Activated T-cell treated with anti-CD3 and anti-CD28 coated beads for 4 hours (primary cell): ENCODE measurements around the gene ALAS1.

Experiments used
- DNase-seq: peaks from one replicate; pipeline ENCODE4 v3.0.0-alpha.2; 2020

The ALAS1 gene

DNA sequence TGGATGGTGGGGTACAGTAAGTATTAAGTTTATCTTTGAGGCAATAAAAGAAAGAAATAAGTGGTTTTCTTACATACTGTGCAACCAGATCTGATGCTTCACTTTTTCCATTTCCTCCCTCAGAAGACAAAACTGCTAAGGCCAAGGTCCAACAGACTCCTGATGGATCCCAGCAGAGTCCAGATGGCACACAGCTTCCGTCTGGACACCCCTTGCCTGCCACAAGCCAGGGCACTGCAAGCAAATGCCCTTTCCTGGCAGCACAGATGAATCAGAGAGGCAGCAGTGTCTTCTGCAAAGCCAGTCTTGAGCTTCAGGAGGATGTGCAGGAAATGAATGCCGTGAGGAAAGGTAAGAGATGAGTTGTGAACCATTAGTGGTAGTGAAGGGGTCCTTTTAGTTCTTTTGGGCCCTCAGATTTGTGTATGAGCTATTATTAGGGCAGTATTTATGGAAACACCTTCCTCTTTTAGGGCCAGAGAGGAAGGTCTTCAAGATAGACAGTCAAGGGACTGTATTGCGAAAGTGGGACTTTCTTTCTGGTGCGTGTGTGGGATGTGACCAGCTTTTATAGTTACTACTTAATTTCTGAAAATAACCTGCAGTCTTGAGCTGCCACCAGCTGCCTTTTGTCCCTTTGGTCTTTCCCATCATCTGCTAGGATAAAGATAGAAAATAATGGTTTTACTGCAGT, 4.6 kb downstream of the ALAS1 start:
- no peak for DNase-seq

DNA sequence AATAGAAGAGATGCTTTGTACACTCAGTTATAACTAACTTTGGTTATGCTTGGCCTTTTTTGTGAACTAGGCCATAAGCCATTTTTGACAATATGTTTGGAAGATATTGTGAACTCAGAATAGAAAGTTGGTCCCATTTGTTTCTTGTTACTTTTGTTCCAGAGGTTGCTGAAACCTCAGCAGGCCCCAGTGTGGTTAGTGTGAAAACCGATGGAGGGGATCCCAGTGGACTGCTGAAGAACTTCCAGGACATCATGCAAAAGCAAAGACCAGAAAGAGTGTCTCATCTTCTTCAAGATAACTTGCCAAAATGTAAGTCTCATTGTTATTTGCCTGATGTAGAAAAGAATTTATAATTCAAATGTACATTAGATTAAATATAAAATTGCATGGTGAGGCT, 5.7 kb downstream of the ALAS1 start:
- no peak for DNase-seq

DNA sequence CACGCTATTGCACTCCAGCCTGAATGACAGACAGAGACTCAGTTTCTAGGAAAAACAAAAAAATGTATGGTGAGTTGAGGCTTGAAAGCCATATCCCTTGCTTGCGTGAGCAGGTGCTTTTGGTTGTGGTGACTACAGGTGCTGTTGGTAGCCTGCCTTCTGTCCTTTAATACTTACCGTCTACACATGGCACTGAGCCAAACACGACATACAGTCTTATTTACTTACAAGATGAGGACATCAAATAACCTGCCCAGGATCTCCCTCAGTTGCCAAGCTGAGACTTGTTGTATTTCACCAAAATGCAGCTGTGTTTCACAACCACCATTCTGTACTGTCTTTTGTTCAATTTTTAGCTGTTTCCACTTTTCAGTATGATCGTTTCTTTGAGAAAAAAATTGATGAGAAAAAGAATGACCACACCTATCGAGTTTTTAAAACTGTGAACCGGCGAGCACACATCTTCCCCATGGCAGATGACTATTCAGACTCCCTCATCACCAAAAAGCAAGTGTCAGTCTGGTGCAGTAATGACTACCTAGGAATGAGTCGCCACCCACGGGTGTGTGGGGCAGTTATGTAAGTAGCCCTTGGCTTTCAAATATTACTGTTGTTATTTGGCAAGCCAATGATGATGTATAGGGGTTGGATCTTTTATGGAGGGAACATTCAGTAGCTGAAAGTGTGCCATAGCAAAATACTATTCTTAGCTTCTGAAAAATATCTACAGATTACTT, 6.5 kb downstream of the ALAS1 start:
- no peak for DNase-seq

DNA sequence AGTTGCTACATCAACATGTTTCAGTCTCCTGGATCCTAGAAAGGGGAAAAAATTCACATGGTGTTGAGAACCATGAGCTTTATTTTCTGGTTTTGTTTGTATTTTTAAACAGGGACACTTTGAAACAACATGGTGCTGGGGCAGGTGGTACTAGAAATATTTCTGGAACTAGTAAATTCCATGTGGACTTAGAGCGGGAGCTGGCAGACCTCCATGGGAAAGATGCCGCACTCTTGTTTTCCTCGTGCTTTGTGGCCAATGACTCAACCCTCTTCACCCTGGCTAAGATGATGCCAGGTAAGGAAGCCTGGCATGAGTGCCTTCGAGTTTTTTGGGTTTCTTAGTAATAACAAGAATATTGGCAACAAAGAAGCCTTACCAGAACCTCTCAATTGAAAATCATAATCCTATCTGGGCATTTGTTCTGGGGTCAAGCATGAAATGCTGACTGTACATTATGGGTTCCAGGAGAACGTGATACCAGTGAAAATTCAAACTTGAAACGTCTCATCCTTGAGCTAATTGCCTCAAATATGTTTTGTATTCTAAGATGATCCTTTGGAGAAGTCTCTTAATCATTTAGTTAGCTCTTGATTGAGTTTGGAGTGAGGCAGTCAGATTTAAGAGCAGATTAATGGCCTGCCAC, 7.9 kb downstream of the ALAS1 start:
- no peak for DNase-seq

DNA sequence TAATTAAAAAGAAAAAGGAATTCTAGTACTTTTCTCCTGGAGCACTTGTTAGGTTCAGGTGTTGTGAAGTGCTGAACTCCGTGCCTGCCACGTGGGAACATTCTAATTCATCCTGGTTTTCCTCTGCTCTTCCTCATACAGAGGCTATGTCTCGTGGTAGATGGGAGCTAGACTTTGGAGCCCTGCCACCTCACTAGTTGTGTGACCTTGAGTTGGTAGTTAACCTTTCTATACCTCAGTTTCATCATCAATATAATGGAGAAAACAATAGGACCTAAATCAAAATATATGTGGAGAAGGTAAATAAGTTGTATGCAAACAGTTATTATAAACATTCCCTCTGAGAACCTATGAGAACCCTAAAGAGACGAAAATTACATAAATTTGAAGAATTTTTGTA, 10.6 kb downstream of the ALAS1 start:
- DNase-seq, result no peak

- no peak for DNase-seq
These were observed 12.1 kb downstream of the ALAS1 start for GRCh38 chr3:52210037-52210436.

- DNase-seq, result no peak
These were observed 12.6 kb downstream of the ALAS1 start for GRCh38 chr3:52210550-52211046.

- DNase-seq, result no peak
These were observed 13.4 kb downstream of the ALAS1 start for GRCh38 chr3:52211268-52211891.

- DNase-seq, result no peak
These were observed 15.0 kb downstream of the ALAS1 start for GRCh38 chr3:52213005-52213404.

- no peak for DNase-seq
These were observed 15.9 kb downstream of the ALAS1 start for GRCh38 chr3:52213901-52214300.

- no peak for DNase-seq
These were observed 17.4 kb downstream of the ALAS1 start for GRCh38 chr3:52215351-52215750.

DNA sequence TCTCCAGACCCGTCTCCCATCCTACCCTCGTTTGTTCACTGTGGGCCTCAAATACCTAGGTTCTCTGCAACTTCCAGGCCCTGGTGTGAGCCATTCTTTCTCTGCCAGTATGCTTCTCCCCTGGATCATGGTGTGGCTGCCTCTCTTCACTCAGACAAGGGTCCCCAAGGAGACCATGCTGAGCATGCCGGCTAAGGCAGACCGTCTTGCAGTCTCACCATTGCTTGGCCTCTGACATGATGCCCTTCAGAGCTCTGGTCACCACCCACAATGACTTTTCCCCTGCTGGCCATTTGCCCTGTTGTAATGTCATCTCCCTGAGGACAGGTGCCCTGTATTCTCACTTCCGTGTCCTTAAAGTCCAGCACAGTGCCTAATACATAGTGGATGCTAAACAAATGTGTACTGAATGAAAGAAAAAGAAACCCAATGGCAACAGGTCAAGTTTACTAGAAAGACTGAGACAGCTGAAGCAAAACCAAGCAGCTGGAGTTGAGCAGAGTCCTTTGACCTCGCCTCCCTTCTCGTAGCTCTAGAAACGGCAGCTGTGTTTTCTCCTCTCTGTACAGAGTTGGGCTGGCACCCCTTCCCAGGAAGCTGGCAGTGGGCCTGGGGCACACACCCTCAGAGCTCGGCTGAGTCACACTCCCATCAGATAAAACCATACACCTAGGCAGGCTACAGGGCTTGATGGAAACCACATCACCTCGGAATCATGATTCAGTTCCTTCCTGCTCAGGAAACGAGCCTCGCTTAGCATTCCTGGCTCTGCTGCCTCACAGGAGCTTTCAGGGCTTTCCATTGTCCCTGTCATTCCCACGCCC, 18.8 kb downstream of the ALAS1 start:
- peak; percentile 52 for DNase-seq

DNA sequence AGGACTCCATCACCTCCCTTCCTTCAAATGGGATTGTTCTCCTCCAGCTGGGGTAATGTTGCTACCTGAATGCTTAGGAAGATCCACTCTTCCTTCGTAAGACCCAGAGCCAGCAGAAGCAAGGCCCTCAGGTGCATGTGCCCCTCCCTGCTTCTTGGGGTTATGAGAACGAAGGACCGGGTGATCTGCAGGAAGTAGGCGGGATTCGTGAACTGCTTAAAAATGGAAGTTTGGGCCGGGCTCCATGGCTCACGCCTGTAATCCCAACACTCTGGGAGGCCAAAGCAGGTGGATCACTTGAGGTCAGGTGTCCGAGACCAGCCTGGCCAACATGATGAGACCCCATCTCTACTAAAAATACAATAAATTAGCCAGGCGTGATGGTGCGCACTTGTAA, 19.4 kb downstream of the ALAS1 start:
- peak; percentile 20 for DNase-seq

DNA sequence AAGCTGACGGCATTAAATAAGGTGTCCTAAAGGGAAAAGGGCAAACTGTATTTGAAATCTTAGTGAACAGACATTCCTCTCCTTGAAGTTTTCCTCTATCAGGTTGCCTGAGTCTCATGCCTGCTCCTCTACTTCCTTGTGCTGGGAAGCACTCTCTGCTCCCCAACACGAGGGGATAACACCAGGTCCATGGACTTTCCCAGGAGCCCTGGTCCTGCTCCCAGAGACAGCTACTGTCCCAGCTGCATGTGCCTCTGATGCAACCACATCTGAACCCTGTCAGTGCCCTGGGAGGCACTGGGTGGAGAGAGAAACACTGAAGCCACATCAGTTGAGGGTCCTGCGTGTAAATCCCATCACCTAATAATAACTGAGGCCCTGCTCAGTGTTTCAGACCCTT, 20.1 kb downstream of the ALAS1 start:
- DNase-seq, result no peak

DNA sequence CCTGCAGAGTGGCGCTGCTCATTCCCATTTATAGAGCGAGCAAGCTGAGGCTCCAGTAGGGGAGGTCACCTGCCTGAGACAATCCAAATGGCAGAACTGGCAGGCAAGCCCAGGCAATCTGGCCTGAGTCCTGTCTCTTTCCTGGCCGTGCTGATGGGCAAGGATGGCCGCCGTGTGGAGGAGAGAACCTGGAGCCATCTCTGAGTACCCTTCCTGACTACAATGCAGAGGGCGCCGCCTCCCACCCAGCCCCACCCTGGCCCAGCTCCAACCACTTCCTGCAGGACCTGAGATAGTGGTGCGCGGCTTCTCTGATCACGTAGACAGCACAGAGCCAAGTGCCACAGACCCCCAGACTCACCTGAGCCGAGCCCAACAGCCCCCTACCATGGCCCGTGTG, 20.5 kb downstream of the ALAS1 start:
- DNase-seq, result no peak

DNA sequence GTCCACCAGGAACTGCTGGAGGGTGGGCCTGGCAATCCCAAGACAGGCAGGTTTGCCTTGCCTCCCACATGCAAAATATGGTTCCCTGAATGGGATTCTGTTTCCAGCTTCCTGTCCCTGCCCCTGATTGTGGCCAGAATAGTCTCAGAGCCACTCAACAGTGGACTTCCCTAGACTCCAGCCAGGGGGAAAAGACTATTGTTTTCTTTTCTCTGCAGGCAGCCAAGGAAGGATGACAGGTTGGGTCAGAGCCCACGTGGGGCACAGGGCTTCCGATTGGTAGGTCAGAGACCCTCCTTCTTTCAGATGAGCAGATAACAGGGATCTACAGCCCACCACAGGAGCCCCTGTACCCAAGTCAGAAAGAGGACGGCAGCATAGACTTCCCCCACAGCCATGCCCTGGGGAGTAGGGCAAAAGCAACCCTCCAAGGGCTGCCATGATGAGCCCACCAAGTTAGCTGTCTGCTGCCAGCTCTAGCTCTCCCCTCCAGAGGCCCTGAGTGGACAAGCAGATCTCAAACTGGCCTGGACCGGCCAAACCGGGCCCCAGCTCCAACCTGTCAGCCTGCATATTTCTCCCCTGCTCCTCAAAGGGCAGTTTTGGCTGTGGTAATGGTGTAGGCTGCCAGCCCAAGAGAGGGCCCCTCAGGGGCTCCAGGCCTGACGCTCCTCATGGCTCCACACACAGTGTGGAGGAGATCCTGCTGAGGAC, 21.1 kb downstream of the ALAS1 start:
- DNase-seq, result no peak

- peak; percentile 84 for DNase-seq
These were observed 22.5 kb downstream of the ALAS1 start for GRCh38 chr3:52220380-52221026.

DNA sequence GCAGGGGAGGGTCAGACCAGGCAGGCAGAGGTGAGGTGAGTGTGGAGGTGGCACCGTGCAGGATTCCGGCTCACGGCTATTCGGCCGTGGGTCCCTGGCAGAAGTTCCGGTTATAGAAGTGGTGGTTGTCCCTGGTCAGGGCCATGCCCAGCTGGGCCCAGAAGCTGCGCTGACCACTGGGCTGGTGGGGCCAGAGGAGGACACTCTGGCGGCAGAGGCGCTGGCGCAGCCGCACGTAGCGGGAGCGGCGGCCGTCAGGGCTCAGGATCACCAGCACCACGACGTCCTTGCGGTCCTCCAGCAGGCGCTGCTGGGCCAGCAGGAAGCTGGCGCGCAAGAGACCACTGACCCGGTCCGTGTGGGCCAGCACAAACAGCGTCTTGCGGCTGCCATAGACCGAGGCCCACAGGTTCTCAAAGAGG, 23.2 kb downstream of the ALAS1 start:
- no peak for DNase-seq

- DNase-seq, result no peak
These were observed 23.8 kb downstream of the ALAS1 start for GRCh38 chr3:52221563-52222318.
